ENCODE measurements around the gene TRIM28. TPM values are rescaled to one million over a fixed set of nuclear protein-coding genes. Genes with fewer than 3 reads are reported as not detected.
"Not testable (repeated sequence)": the region's sequence is repeated elsewhere in the genome, so short reads cannot be mapped to it uniquely, and the experiment has no call there.

TRIM28 gene
- total and polyA plus RNA-seq, 7 donors = 84.8 to 236 (median 201) TPM

GRCh38 chr19:58538257-58539168, 5.4 kb upstream of the TRIM28 start:
- Histone ChIP-seq H3K4me1 (peaks cover 0 to 16% (median 9%) of the 10 kb centered on the region in 4 donors), H3K4me3 (peak overlapping the region in 3 of 4 donors; percentile 11 to 27 (median 18)), H3K9me3 (no peaks in the 10 kb centered on the region), H3K27ac (no peak overlapping the region), H3K27me3 (peaks cover 8 to 33% (median 21%) of the 10 kb centered on the region in 3 donors), H3K36me3 (no peaks in the 10 kb centered on the region)
- intact Hi-C loops (cut with DNase I) = no loop called here
- 2 to 5% methylated on average over 55 of the region's 55 CpGs for WGBS, 2 donors
- DNase-seq = peak; percentile 62
- TF ChIP-seq CTCF (IDR thresholded peaks at IDR 0.05) (no peak), POLR2AphosphoS5 (IDR thresholded peaks at IDR 0.05) (no peak), EP300 (IDR thresholded peaks at IDR 0.05) (no peak), POLR2A (IDR thresholded peaks at IDR 0.05) (no peak)

- intact Hi-C loops (cut with DNase I); H3K9me3 ChIP-seq; H3K27ac ChIP-seq; H3K4me3 ChIP-seq; DNase-seq; H3K36me3 ChIP-seq: not testable (repeated sequence)
- H3K27me3 ChIP-seq = peaks cover 8 to 33% (median 21%) of the 10 kb centered on the region in 3 donors
- peaks cover 0 to 17% (median 10%) of the 10 kb centered on the region in 4 donors for H3K4me1 ChIP-seq
Measured at GRCh38 chr19:58539169-58539559, 4.7 kb upstream of the TRIM28 start.

- Histone ChIP-seq H3K36me3 (peaks cover 0 to 15% (median 10%) of the 10 kb centered on the region in 4 donors), H3K27me3 (peaks cover 8 to 20% (median 10%) of the 10 kb centered on the region in 3 donors), H3K27ac (peak overlapping the region; percentile 86 to 98 (median 97)), H3K4me1 (peaks cover 0 to 42% (median 32%) of the 10 kb centered on the region in 4 donors), H3K4me3 (peak overlapping the region; percentile 41 to 98 (median 97))
- intact Hi-C loops (cut with DNase I) = loop anchor here (1.0 kb wide), 1 partner anchor 23 kb away; no protein-coding TSS in a partner anchor
- not testable (repeated sequence) for H3K9me3 ChIP-seq
- WGBS, 2 donors = 77 to 84% methylated on average over 18 of the region's 18 CpGs
- peak; percentile 62 for DNase-seq
Measured at GRCh38 chr19:58542641-58543372, 1.1 kb upstream of the TRIM28 start.

- TF ChIP-seq POLR2AphosphoS5 (IDR thresholded peaks at IDR 0.05) (no peak), EP300 (IDR thresholded peaks at IDR 0.05) (no peak), CTCF (IDR thresholded peaks at IDR 0.05) (no peak), POLR2A (IDR thresholded peaks at IDR 0.05) (no peak)
- Histone ChIP-seq H3K4me3 (peak overlapping the region; percentile 74 to 98 (median 97)), H3K36me3 (peaks cover 18 to 35% (median 29%) of the 10 kb centered on the region in 4 donors), H3K27me3 (peaks cover 0 to 1% (median 0%) of the 10 kb centered on the region in 3 donors), H3K4me1 (peaks cover 0 to 34% (median 26%) of the 10 kb centered on the region in 4 donors), H3K27ac (peak overlapping the region; percentile 86 to 98 (median 97)), H3K9me3 (no peaks in the 10 kb centered on the region)
- peak; percentile 69 for DNase-seq
- intact Hi-C loops (cut with DNase I) = loop anchor here (1.0 to 2.0 kb wide), 2 partner anchors 11 to 28 kb away; partner anchors contain the start of genes CHMP2A and MZF1
- WGBS, 2 donors = 0 to 1% methylated on average over 92 of the region's 92 CpGs
Measured at GRCh38 chr19:58544591-58545285, 874 bp downstream of the TRIM28 start.

GRCh38 chr19:58545286-58546018, 1.6 kb downstream of the TRIM28 start:
- Histone ChIP-seq H3K27me3 (no peaks in the 10 kb centered on the region), H3K9me3 (no peaks in the 10 kb centered on the region), H3K27ac (peak overlapping the region; percentile 86 to 98 (median 97)), H3K36me3 (peaks cover 25 to 42% (median 36%) of the 10 kb centered on the region in 4 donors), H3K4me3 (peak overlapping the region; percentile 74 to 98 (median 97)), H3K4me1 (peaks cover 0 to 34% (median 26%) of the 10 kb centered on the region in 4 donors)
- WGBS, 2 donors = 3 to 8% methylated on average over 21 of the region's 21 CpGs
- intact Hi-C loops (cut with DNase I) = loop anchor here (2.0 kb wide), 1 partner anchor 27 kb away; the partner anchor contains the start of gene MZF1
- DNase-seq = peak; percentile 67
- TF ChIP-seq CTCF (IDR thresholded peaks at IDR 0.05) (no peak), POLR2A (IDR thresholded peaks at IDR 0.05) (no peak), POLR2AphosphoS5 (IDR thresholded peaks at IDR 0.05) (no peak), EP300 (IDR thresholded peaks at IDR 0.05) (no peak)
